IMR-90 (cell line): ENCODE data around the gene ARHGEF6. TPM values are rescaled to one million over a fixed set of nuclear protein-coding genes. Genes with fewer than 3 reads are reported as not detected.

Source experiments
- ATAC-seq: fragments of 200-7000 bp; cut with Tn5 transposase; 2 replicates; pipeline ENCODE4 v1.9.1; 2020; ENCODE audit warnings: low read depth, mild to moderate bottlenecking, moderate library complexity
- BruUV-seq: library from RNA; stranded (reverse); fragments of 400-500 nt; replicated peaks from 2 replicates; lab custom pipeline; 2021; lab: Mats Ljungman, UMichigan
- CTCF ChIA-PET: fragments of 300-600 bp; formaldehyde crosslinking; extraction: SDS; loops from one replicate; lab custom pipeline; 2021; ENCODE audit warnings: antibody characterized with exemption; lab: Yijun Ruan, JAX
- POLR2A ChIA-PET: fragments of 300-600 bp; sonication (Branson Sonifier 250); formaldehyde crosslinking; loops from one replicate; lab custom pipeline; 2022; ENCODE audit warnings: antibody characterized with exemption; ENCODE audit not compliant: unreplicated experiment; lab: Charles Lee
- DNase-seq: peaks from one replicate; pipeline ENCODE4 v3.0.0; 2013
- H2AFZ ChIP-seq: replicated peaks from 2 replicates; pipeline ENCODE3; 2013; ENCODE audit warnings: low read length, mild to moderate bottlenecking; ENCODE audit not compliant: poor library complexity
- H2AK5ac ChIP-seq: 2 replicates; pipeline ENCODE4 v1.6.1; 2013; ENCODE audit warnings: low read depth, low read length, inconsistent platforms
- H2AK9ac ChIP-seq: replicated peaks from 2 replicates; pipeline ENCODE3; 2013; ENCODE audit warnings: mild to moderate bottlenecking, low read depth, low read length, moderate library complexity; ENCODE audit not compliant: poor library complexity
- H2BK120ac ChIP-seq: 2 replicates; pipeline ENCODE4 v1.6.1; 2013; ENCODE audit warnings: low read depth, low read length, inconsistent platforms
- H2BK15ac ChIP-seq: 3 replicates; pipeline ENCODE4 v1.6.1; 2013; ENCODE audit warnings: low read depth, low read length, inconsistent platforms
- H2BK20ac ChIP-seq: 2 replicates; pipeline ENCODE4 v1.6.1; 2013; ENCODE audit warnings: low read depth, mild to moderate bottlenecking, inconsistent platforms, low read length, moderate library complexity
- H2BK5ac ChIP-seq: 2 replicates; pipeline ENCODE4 v1.6.1; 2013; ENCODE audit warnings: mild to moderate bottlenecking, low read depth, low read length, inconsistent platforms; ENCODE audit not compliant: poor library complexity, severe bottlenecking
- H3K14ac ChIP-seq: replicated peaks from 2 replicates; pipeline ENCODE4 v1.6.1; 2013; ENCODE audit warnings: low read depth, low read length, inconsistent platforms
- H3K18ac ChIP-seq: 2 replicates; pipeline ENCODE4 v1.6.1; 2013; ENCODE audit warnings: low read depth, low read length, control low read depth
- H3K23ac ChIP-seq: 2 replicates; pipeline ENCODE4 v1.6.1; 2013; ENCODE audit warnings: low read depth, low read length, inconsistent platforms
- H3K27ac ChIP-seq: 2 replicates; pipeline ENCODE4 v1.5.1; 2013; ENCODE audit warnings: mild to moderate bottlenecking, control low read depth, low read length; ENCODE audit not compliant: insufficient read depth
- H3K27me3 ChIP-seq: 2 replicates; pipeline ENCODE4 v1.6.1; 2013; ENCODE audit warnings: low read length; ENCODE audit not compliant: control insufficient read depth, insufficient read depth
- H3K36me3 ChIP-seq: 2 replicates; pipeline ENCODE4 v1.6.1; 2013; ENCODE audit warnings: low read length, mixed read lengths; ENCODE audit not compliant: control insufficient read depth, insufficient read depth
- H3K4ac ChIP-seq: 2 replicates; pipeline ENCODE4 v1.6.1; 2013; ENCODE audit warnings: low read depth, low read length, inconsistent platforms
- H3K4me1 ChIP-seq: 2 replicates; pipeline ENCODE4 v1.6.1; 2013; ENCODE audit warnings: low read length, mixed read lengths; ENCODE audit not compliant: control insufficient read depth, insufficient read depth
- H3K4me2 ChIP-seq: 2 replicates; pipeline ENCODE4 v1.6.1; 2013; ENCODE audit warnings: low read depth, mild to moderate bottlenecking, control low read depth, low read length, moderate library complexity
- H3K4me3 ChIP-seq: 2 replicates; pipeline ENCODE4 v1.5.1; 2013; ENCODE audit warnings: low read depth, mild to moderate bottlenecking, control low read depth, low read length, moderate library complexity; ENCODE audit not compliant: insufficient read depth
- H3K56ac ChIP-seq: 2 replicates; pipeline ENCODE4 v1.6.1; 2013; ENCODE audit warnings: low read length, inconsistent platforms; ENCODE audit not compliant: insufficient read depth; ENCODE audit errors: extremely low read depth
- H3K79me1 ChIP-seq, 2 experiments: 2 replicates each; pipeline ENCODE4 v1.6.1; 2013; ENCODE audit warnings: low read length in 2 of 2, inconsistent platforms in 1 of 2, low read depth in 1 of 2
- H3K9ac ChIP-seq: 2 replicates; pipeline ENCODE4 v1.6.1; 2013; ENCODE audit warnings: low read depth, low read length, control low read depth
- H3K9me1 ChIP-seq: 2 replicates; pipeline ENCODE4 v1.6.1; 2013; ENCODE audit warnings: low read length, inconsistent platforms; ENCODE audit not compliant: insufficient read depth
- H3K9me3 ChIP-seq: 2 replicates; pipeline ENCODE4 v1.6.1; 2013; ENCODE audit warnings: low read length; ENCODE audit not compliant: control insufficient read depth, insufficient read depth
- H4K20me1 ChIP-seq: 2 replicates; pipeline ENCODE4 v1.6.1; 2013; ENCODE audit warnings: low read length, inconsistent platforms; ENCODE audit not compliant: insufficient read depth
- H4K5ac ChIP-seq: 2 replicates; pipeline ENCODE4 v1.6.1; 2013; ENCODE audit warnings: mild to moderate bottlenecking, low read depth, low read length, control low read depth
- H4K8ac ChIP-seq, 2 experiments: 2 replicates each; pipeline ENCODE4 v1.6.1; 2013; ENCODE audit warnings: low read depth in 2 of 2, low read length in 2 of 2, control low read depth in 1 of 2, inconsistent platforms in 1 of 2
- H4K91ac ChIP-seq: 2 replicates; pipeline ENCODE4 v1.6.1; 2013; ENCODE audit warnings: low read depth, low read length, inconsistent platforms; ENCODE audit not compliant: insufficient read depth
- CEBPB ChIP-seq: IDR thresholded peaks from 2 replicates; pipeline ENCODE4 v1.6.1; 2012; ENCODE audit warnings: low read depth, low read length, improper control_type of control experiment
- ELK1 ChIP-seq: fragments of 150-350 bp; IDR thresholded peaks from 2 replicates; pipeline ENCODE4 v1.6.1; 2016; ENCODE audit warnings: low read depth, mild to moderate bottlenecking, low read length, moderate library complexity, borderline replicate concordance
- MAZ ChIP-seq: IDR thresholded peaks from 2 replicates; pipeline ENCODE4 v1.6.1; 2012; ENCODE audit warnings: low read depth, mild to moderate bottlenecking, low read length, improper control_type of control experiment, moderate library complexity, borderline replicate concordance
- MXI1 ChIP-seq: IDR thresholded peaks from 2 replicates; pipeline ENCODE4 v1.6.1; 2012; ENCODE audit warnings: low read depth, mild to moderate bottlenecking, low read length, moderate library complexity, borderline replicate concordance
- NFE2L2 ChIP-seq: fragments of 150-350 bp; IDR thresholded peaks from 2 replicates; pipeline ENCODE4 v1.6.1; 2016; ENCODE audit warnings: low read depth, mild to moderate bottlenecking, low read length
- RAD21 ChIP-seq: IDR thresholded peaks from 2 replicates; pipeline ENCODE4 v1.6.1; 2012; ENCODE audit warnings: low read length, improper control_type of control experiment
- RCOR1 ChIP-seq: IDR thresholded peaks from 2 replicates; pipeline ENCODE4 v1.6.1; 2012; ENCODE audit warnings: mild to moderate bottlenecking, low read length, improper control_type of control experiment; ENCODE audit not compliant: insufficient replicate concordance
- RFX5 ChIP-seq: IDR thresholded peaks from 2 replicates; pipeline ENCODE4 v1.8.0; 2012; ENCODE audit warnings: low read depth, mild to moderate bottlenecking, low read length, moderate library complexity
- WGBS, 2 experiments: methylation state at CpG; one replicate each; pipeline versions ENCODE4 v1.1.5 to v1.1.7; 2013; ENCODE audit warnings: missing lambda C conversion rate in 2 of 2; ENCODE audit not compliant: insufficient read length in 1 of 2; ENCODE audit errors: extremely low coverage in 2 of 2; 5-methylcytosine and 5-hydroxymethylcytosine counted together
- dilution Hi-C: fragments of 300-500 bp; cut with HindIII; formaldehyde crosslinking; loops from one replicate; pipeline ENCODE4 v1.14.3; 2018; ENCODE audit warnings: low sequenced_read_pairs; ENCODE audit not compliant: unreplicated experiment
- in situ Hi-C: fragments of 300-500 bp; cut with MboI; formaldehyde crosslinking; loops from 3 replicates; pipeline ENCODE4 v1.14.3; 2019; ENCODE audit warnings: low sequenced_read_pairs, inconsistent platforms, mixed read lengths
- intact Hi-C: fragments of 100-400 bp; cut with micrococcal nuclease; formaldehyde crosslinking; loops from 2 replicates; pipeline ENCODE4 v1.10.0; 2022
- polyA plus RNA-seq, 3 experiments: library from polyadenylated mRNA; depleted of rRNA; stranded (reverse); fragments of >200 nt; gene quantifications; 2 replicates each; pipeline ENCODE4 v1.2.3, GENCODE V29; 2012; ENCODE audit warnings: low replicate concordance in 1 of 3
- total RNA-seq: library from RNA; depleted of rRNA; stranded (reverse); fragments of >200 nt; gene quantifications from 2 replicates; pipeline ENCODE4 v1.2.3, GENCODE V29; 2012

ARHGEF6 gene
- total and polyA plus RNA-seq, 2 of the 4 experiments (the other 2 are of a cell fraction), result 2.1 to 2.7 TPM

- Histone ChIP-seq H3K36me3 (no peaks in the 10 kb centered on the region), H3K9ac (no peak overlapping the region), H4K91ac (no peak overlapping the region), H3K9me1 (no peaks in the 10 kb centered on the region), H3K4ac (no peak overlapping the region), H3K9me3 (no peaks in the 10 kb centered on the region), H2AK5ac (no peak overlapping the region), H3K79me1 (no peaks in the 10 kb centered on the region), H3K14ac (no peak overlapping the region), H3K4me1 (peaks cover 4% of the 10 kb centered on the region; the same call in 1 of the 2 replicates), H3K18ac (no peak overlapping the region), H2BK20ac (no peak overlapping the region), H3K23ac (no peak overlapping the region), H4K5ac (no peak overlapping the region), H3K4me2 (no peak overlapping the region), H4K8ac (no peak overlapping the region), H2AFZ (no peak overlapping the region), H2BK5ac (no peak overlapping the region), H2BK120ac (no peak overlapping the region), H2BK15ac (no peak overlapping the region), H2AK9ac (no peak overlapping the region), H3K27me3 (no peaks in the 10 kb centered on the region), H4K20me1 (no peaks in the 10 kb centered on the region), H3K4me3 (no peak overlapping the region), H3K27ac (no peak overlapping the region), H3K56ac (no peak overlapping the region)
- ATAC-seq (peak; percentile 48; the same call in 1 of the 2 replicates), DNase-seq (peak; percentile 54)
- ChIA-PET CTCF (interaction anchor here (0.5 kb wide), 1 partner anchor 64 kb away, joined by 3 read pairs; no protein-coding TSS in a partner anchor), POLR2A (no interaction called here)
- TF ChIP-seq MAZ (no peak), NFE2L2 (no peak), CEBPB (no peak), RAD21 (no peak), RFX5 (no peak), RCOR1 (no peak), MXI1 (no peak), ELK1 (no peak)
- no TSS peak for BruUV-seq
- intact Hi-C loops (no loop called here), in situ Hi-C loops (no loop called here), dilution Hi-C loops (no loop called here)
- no CpG with 5 or more reads among the region's 1 CpG for WGBS, 2 experiments
Observed at GRCh38 chrX:136823175-136823574, 42.4 kb upstream of the ARHGEF6 start.
